Adrenal gland (tissue), 5 donors: ENCODE results near the gene CNNM4.
A peak's percentile ranks its signal among the peaks of the same experiment; 100 is the strongest.

Experiments
- CTCF ChIP-seq, 6 experiments: fragments of 450-650 bp in 4 of 6; fragments of 200-600 bp in 2 of 6; sonication (generic) in 1 of 6; IDR thresholded peaks; 1 replicate in 5 of 6; 2 replicates in 1 of 6; pipeline versions ENCODE4 v1.5.1 to v1.8.0; 2016 to 2021; ENCODE audit warnings: antibody characterized with exemption in 6 of 6, mild to moderate bottlenecking in 2 of 6, moderate library complexity in 1 of 6
- POLR2A ChIP-seq, 2 donors: fragments of 450-650 bp; IDR thresholded peaks; one replicate each; pipeline ENCODE4 v1.6.1; 2017; ENCODE audit warnings: antibody characterized with exemption in 2 of 2, mild to moderate bottlenecking in 2 of 2, moderate library complexity in 1 of 2
- donor health status: DM: no; HTN: no; CAD: no.

DNA sequence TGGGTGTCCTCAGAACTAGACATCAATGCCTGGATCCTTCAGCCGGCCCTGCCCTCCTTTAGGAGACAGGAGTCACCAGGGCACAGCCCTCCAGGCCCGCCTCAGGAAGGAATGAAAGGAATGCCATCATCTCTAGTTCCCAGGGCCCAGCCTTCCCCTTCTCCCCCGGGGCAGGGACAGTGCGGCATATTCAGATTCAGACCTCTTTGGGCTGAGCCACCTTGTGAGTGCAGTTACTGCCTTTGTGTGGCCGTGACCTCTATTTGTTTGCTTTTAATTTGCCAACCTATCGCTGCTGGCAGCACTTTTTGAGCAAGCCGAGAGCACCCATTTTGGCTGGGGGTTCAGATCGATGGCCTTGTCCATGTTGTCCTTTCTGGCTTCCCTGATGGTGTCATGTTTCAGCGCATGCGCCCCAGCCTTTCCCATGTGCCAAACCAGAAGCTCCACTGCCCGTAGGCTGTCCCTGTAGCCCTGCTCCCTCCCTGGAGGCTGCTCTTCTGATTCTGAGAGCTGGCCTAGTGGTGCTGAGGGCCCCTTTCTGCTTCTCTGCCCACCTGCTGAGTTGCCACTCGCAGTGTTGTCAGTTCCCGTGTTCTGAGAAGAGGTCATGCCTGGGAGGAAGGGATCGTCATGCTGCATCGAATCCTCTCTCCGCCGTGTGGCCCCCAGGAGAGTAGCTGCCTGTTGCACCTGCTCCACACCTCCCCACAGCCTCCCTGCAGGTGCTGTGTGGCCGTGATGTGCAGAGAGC is 72.2 kb downstream of the CNNM4 start:
- TF ChIP-seq CTCF (IDR thresholded peaks at IDR 0.05) (no peak), POLR2A (IDR thresholded peaks at IDR 0.05) (peak in 1 of 2 donors; percentile 60)
